Erythroblast (primary cell): ENCODE results near the gene IPO9.

Source experiments
- GATA1 ChIP-seq: IDR thresholded peaks from 2 replicates; pipeline ENCODE4 v1.6.1; 2011; ENCODE audit warnings: low read depth, mild to moderate bottlenecking, control low read depth, low read length, moderate library complexity
- POLR2A ChIP-seq: IDR thresholded peaks from 2 replicates; pipeline ENCODE4 v1.6.1; 2011; ENCODE audit warnings: mild to moderate bottlenecking, low read length

DNA sequence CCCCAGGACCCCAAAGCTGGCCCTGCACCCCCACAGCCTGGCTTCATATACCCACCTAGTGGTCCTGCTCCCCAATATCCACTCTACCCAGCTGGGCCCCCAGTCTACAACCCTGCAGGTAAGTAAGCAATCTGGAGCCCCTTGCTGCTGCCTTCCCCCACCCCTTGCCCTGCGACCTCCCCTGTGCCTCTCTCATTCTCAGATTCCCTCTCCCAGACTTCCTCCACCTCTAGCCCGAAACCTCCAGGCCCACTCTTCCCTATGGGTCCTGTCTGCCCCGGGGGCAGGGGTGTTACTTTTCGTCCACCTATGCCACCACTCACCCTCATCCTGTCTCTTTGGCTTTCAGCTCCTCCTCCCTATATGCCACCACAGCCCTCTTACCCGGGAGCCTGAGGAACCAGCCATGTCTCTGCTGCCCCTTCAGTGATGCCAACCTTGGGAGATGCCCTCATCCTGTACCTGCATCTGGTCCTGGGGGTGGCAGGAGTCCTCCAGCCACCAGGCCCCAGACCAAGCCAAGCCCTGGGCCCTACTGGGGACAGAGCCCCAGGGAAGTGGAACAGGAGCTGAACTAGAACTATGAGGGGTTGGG lies 62.6 kb downstream of the IPO9 start:
- no peak for TF ChIP-seq POLR2A
- TF ChIP-seq GATA1 = no peak
